Dedifferentiated amniotic fluid mesenchymal stem cell (primary cell): ENCODE results near the gene DBET.
"Not testable (repeated sequence)": the region's sequence is repeated elsewhere in the genome, so short reads cannot be mapped to it uniquely, and the experiment has no call there.

Experiments
- DNase-seq: peaks from one replicate; pipeline ENCODE4 v3.0.0-alpha.2; 2016; ENCODE audit errors: extremely low spot score

The DBET gene

DNA sequence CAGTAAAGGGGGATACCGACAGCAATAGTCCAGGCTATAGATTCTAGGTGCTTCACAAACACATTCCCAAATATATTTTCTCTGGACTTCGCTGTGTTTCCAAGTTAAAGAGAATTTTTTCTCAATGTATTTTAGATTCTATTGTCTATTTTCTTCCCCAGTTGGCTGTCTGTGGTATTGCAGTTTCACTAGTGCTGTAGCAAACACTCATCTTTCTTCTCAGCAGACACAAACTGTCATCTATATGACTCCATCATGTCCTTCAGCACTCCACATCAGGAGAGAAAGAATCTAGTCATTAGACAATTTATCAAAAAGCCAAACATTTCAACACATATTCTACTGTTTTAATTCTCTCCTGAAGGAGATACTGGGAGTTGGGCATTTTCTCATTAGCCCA lies at the start of gene DBET:
Gene DBET, plus strand, starts transcription at position 161 of the 400 bp plus-strand sequence.
- not testable (repeated sequence) for DNase-seq

DNA sequence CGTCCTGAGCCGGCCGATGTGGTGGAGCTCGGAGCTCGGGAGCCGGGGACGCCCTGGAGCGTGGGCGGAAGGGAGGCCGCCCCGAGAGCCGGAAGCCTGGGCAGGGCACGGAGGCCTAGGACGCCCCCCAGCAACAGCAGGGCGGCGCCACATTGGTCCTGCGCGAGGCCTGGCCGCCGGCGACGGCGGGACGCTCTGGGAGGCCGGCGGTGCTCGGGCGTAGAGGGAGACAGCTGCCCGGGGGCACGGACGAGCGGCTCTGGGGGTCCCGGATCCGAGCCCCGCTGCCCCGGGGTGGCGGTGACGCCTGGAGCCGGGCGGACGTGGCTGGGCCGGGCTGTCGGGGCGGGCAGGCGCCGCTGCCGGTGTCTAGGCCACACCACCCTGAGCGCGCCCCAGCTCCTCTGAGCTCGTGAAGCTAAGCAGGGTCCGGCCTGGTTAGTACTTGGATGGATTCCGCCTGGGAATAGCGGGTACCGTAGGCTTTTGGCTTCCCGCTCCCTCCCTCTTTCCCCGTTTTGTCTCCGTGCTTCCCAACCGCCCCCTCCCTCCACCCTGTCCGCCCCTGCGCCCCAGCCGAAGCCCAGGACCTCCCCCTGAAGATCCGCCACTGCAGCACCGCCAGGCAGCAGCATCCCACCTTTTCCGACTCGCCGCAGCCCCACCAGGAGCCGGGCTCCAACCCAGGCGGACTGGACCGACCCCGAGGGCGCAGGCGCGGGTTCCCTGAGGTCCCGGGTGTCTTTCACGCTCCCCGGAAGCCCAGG lies 49.3 kb upstream of the DBET start:
- no peak for DNase-seq

DNA sequence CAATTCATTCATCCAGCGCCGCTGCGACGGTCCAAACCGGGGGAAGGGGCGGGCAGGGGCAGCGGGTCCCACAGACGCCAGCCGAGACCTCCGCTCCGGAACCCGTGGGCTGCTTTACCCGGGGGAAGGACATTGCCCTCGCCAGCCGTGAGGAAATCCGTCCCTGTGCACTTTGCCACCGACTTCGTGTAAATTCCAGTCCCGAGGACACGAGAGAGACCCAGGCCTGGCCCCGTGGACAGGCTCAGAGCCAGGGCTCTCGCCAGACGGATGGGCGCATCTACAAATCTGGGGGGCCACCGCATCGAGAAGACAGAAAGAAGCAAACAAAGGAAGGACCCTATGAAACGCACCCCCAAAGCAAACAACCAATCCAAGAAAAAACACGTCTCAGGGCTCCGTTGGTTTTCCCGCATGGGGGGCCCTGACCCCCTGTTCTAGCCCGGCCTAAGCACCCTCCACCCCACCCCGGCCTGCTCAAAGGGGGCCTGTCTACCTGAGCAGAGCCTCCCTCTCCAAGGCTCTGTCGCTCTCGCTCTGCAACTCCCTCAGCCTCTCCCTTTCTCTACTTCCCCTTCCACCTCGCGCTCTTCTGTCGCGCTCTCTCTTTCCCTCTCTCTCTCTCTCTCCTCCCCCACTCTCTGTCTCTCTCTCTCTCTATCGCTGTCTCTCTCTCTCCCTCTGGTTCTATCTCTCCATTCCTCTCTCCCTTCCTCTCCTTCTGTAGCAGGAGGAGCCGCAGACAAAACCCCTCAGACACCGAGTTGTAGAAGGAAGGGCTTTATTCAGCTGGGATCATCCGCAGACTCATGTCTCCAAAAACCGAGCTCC lies 48.5 kb upstream of the DBET start:
- DNase-seq, result no peak

DNA sequence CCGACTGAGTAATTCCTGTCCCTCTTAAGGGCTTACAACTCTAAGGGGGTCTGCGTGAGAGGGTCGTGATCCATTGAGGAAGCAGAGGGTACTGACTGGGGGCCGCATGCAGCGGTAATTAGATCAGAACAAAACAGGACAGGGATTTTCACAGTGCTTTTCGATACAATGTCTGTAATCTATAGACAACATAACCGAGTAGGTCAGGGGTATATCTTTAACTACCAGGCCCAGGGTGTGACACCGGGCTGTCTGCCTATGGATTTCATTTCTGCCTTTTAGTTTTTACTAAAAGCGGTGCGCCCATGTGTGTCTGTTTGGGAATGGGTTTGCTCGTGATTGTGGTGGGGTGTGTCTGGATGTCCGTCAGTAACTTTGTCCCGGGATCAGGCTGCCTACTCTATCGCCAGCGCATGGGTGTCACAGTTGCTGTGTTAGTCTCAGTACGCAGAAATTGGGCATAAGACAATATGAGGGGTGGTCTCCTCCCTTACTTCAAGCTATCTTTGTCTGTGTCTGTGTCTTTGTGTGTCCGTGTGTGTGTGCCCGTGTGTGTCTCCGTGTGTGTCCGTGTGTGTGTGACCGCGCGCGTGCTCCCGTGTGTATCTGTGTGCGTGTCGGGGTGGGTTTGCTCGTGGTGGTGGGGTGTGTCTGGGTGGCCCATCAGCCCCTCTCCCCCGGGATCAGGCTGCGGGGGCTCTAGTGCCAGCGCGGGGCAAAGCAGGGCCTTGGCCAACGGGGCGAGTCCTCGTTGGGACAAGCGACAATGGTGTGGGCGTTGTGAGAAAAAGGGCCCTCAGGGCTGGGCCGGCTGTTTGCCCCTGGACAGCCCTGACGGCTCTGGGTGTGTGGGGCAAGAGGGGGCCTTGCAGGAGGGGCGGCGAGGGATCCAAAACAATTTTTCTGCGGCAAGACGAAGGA lies 47.7 kb upstream of the DBET start:
- no peak for DNase-seq

DNA sequence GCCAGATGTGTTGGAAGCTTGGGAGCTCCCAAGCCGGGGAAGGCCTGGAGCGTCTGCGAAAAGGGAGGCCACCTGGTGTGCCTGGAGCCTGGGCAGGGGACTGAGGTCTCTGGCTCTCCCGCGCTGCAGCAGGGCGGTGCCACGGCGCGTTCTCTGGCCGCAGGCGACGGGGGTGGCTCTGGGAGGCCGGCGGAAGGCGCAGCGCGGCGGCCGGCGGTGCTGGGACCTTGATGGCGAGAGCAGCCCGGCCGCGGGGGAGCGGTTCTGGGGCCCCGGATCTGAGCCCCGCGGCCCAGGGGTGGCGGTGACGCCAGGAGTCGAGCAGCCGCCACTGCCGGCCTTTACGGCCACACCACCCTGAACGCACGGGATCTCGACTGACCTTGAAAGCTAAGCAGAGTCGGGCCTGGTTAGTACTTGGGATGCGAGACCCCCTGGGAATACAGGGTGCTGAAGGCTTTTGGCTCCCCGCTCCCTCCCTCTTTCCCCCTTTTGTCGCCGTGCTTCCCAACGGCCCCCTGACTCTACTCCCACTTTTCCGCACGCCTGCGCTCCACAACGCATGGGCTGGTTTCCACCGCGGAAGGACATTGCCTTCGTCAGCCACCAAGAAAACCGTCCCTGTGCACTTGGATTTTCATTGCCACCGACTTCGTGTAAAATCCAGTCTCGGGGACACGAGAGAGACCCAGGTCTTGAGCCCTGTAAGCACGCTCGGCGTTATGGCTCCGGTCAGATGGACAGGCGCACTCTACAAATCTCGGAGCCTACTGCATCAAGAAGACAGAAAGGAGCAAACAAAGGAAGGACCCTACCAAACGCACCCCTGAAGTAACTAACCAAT lies 46.7 kb upstream of the DBET start:
- DNase-seq, result no peak

DNA sequence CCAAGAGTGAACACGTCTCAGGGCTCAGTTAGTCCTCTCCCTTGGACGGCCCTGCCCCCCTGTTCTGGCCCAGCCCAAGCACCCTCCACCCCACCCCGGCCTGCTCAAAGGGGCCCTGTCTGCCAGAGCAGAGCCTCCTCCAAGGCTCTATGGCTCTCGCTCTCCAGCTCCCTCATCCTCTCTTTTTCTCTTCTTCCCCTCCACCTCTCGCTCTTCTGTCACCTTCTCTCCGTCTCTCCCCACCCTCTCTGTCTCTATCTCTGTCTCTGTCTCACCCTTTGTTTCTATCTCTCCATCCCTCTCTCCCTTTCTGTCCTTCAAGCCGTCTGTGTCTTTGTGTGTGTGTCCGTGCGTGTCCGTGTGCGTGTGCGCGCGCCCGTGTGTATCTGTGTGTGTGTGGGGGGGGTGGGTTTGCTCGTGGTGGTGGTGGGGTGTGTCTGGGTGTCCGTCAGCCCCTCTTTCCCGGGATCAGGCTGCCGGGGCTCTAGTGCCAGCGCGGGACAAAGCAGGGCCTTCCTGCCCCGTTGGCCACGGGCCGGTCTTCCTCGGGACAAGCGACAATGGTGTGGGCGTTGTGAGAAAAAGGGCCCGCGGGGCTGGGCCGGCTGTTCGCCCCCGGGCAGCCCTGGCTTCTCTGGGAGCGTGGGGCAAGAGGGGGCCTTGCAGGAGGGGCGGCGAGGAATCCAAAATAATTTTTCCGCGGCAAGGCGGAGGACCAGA lies 45.9 kb upstream of the DBET start:
- no peak for DNase-seq

DNA sequence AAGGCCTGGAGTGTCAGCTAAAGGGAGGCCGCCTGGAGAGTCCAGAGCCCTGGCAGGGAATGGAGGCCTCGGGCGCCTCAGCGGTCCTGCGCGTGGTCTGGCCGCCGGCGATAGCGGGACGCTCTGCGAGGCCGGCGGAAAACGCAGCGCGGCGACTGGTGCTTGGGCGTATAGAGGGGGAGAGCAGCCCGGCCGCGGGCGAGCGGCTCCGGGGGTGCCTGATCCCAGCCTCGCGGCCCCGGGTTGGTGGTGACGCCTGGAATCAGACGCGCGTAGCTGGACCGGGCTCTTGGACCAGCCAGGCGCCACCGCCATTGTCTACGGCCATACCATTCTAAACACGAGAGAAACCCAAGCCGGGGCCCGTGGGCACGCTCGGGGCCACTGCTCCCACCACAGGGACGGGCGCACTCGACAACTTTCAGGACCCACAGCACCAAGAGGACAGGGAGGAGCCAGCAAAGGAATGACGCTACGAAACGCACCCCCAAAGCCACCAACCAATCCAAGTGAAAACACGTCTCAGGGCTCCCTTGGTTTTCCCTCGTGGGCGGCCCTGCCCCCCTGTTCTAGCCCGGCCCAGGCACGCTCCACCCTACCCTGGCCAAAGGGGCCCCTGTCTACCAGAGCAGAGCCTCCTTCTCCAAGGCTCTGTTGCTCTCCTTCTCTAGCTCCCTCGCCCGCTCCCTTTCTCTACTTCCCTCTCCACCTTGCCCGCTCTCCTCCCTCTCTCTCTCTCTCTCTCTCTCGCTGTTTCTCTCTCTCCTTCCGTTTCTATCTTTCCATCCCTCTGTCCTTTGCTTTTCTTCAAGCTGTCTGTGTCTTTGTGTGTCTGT lies 45.1 kb upstream of the DBET start:
- no peak for DNase-seq

DNA sequence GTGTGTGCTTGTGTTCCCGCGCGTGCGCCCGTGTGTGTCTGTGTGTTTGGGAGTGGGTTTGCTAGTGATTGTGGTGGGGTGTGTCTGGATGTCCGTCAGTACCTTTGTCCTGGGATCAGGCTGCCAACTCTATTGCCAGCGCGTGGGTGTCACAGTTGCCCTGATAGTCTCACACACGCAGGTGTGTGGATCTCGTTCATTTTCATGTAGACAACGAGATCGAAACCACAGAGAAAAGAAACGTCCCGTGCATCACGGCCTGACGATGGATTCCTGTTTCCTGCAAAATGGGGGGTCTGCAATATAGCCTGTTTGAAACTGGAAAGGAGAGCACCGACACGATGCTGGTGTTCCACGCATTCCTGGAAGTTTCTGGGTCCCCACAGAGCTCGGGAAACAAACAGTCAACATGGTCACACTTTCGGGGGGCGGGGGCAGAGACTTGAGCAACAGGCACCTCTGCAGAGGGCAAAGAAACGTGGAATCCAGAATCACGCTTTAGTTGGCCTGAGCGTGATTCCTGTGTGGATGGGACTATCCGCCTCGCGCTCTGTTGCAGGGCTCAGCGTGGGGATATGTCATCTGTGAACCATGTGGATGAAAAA lies 44.3 kb upstream of the DBET start:
- not testable (repeated sequence) for DNase-seq

DNA sequence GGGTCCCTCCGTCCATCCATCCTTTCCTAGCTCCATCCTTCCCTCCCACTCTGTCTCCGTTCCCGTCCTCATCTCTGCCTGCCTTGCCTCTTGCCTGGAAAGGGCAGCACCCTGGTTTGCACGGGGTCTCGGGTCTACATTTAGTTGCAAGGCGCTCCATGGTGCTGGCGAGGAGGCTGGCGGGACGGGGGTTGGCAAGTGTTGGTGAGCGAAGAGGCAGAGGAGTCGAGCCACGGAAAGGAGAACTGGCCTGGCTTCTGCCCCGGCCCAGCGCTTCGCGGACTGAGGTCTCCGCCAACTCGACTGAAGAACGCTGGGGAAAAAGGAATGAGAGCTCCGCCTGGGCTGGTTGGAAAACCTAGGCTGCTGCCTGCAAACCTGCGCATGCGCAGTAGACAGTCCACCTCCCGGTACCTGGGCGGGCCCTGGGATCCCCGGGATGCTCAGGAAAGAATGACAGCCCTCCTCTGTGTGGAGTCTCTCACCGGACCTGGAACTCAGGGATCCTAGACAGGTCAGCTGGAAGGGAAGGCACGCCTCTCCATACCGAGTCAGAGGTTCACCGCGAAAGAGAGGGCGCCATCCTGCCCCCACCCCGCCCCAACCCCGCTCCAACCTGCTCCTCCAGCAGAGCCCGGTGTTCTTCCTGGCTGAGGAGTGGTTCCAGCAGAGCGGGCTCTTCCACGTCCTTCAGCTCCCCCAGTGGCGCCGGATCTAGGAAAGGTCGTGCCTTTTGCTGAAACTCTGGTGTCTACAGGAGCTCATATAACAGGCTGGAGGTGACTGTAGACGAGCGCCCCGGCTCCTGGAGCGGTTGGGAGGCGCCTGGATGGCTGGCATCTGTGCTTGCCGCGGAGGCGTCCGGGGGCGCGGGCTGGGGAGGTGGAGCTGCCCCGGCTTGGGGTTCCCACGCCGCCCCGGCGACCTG lies 43.2 kb upstream of the DBET start:
- DNase-seq, result no peak

DNA sequence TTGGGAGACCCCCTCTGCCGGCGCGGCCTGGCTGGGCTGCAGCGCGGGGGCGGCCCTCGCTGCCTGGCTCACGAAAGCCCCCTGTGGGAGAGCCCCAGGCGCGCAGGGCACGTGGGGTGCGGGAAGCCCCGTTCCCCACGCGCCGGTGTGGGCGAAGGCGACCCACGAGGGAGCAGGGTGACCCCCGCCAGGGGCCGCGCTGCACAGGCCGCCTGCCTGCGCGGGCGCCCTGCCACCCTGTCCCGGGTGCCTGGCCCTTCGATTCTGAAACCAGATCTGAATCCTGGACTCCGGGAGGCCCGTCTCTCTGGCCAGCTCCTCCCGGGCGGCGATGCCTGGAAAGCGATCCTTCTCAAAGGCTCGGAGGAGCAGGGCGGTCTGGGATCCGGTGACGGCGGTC lies 42.3 kb upstream of the DBET start:
- DNase-seq, result not testable (repeated sequence)

GRCh38 chr4:190022614-190023281 lies 41.6 kb upstream of the DBET start:
- DNase-seq, result not testable (repeated sequence)

DNA sequence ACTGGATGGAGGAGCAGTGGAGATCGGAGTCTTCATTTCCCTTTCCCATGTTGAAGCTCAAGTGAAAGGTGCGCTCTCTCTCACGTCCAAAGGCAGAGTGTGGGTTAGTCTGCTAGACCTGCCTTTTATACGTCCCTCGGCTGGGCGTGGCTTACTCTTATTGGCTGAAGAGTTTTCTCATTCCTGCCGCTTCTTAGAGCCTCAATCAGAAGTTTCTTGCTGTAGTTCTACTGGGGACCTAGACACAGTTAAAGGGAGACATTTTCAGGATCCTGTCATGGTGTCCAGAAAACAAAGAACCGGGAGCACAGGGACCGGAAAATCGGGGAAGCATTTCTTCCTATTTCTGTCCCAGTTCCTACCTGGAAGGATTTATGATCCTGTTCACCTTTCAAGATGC lies 37.1 kb upstream of the DBET start, which contains the start of gene FRG2:
Gene FRG2, minus strand, starts transcription at position 101 of the 400 bp plus-strand sequence. Its CDS starts 52 bp downstream, at position 49.
- not testable (repeated sequence) for DNase-seq

GRCh38 chr4:190031264-190031663 lies 33.0 kb upstream of the DBET start:
- DNase-seq, result not testable (repeated sequence)

GRCh38 chr4:190037704-190038388 lies 26.5 kb upstream of the DBET start:
- DNase-seq, result not testable (repeated sequence)

DNA sequence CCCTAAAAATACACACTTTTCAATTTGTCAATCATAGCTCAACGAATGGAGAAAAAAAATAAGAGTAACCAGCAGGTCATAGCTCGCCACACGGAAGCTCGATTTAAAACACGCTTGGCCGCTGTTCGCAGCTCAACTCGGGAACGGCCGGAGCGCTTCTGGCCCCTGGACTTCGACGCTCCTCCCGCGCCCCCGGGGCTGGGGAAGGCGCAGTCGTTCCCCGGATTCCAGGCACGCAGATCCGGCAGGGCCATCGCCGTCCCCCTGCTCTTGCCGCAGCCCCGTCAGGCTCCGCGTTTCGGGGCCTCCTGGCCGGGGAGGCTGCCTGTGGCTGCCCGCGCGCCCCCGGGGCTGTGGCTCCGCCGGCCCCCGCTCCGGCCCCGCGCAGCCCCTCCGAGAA lies 23.4 kb upstream of the DBET start:
- DNase-seq, result not testable (repeated sequence)

DNA sequence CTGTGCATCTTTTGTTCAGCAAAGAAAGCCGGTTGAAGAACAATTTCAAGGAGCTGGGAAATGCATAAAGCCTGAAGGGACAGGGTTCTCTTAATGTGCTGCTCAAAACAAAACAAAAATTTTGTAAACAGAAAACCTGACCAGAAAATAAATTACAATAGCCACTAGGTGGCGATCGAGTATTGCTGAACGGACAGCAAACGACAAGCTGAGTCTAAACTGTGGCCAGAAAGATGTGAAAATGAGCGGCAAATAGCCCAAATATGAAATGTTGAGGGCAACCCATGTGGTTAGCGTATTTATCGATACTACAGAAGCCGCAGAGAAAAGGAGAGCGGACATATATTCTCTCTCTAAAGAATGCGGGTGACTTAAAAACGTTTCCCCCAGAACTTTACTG lies 16.7 kb upstream of the DBET start:
- DNase-seq, result not testable (repeated sequence)
